Inferior parietal cortex (tissue), 1 donor: ENCODE data around the gene ZNF519.
A peak's percentile ranks its signal among the peaks of the same experiment; 100 is the strongest.

Experiments used
- DNase-seq: peaks from one replicate; pipeline ENCODE4 v3.0.0-alpha.2; 2016; ENCODE audit errors: extremely low spot score

ZNF519 gene

DNA sequence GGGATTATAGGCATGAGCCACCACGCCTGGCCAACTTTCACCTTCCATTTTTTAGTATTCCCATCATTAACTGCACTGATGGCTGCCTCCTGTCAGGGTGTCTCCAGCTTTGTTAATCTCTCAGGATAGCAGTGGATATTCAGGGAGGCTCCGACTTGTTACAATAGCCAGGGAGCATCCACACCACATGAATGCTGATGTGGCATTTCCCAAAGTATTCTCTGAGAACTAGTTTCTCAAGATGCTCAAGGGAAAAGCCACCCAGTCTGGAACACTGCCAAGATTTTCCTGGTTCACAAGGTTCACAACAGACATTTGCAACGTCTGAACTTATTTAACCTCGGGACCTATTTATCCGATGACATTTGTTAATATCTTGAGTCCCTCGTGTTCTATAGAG lies 33.8 kb downstream of the ZNF519 start:
- no peak for DNase-seq

DNA sequence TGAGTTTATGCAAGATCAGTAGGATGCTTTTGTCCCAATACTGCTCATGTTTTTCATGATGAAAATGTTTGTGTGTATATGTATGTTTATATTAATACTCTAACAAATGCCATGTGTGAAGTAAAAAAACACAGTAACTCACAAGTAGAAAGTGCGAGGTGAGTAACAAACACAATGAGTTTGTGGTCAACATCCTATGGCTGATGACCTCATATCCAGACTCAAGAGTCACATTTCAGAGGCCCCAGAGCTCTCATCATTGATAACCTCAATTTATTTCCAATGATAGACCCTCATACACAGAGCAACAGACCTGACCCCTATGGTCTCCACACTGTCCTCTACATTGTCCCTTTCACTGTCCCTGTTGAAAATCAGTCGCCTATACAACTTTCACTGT lies 34.5 kb downstream of the ZNF519 start:
- no peak for DNase-seq

DNA sequence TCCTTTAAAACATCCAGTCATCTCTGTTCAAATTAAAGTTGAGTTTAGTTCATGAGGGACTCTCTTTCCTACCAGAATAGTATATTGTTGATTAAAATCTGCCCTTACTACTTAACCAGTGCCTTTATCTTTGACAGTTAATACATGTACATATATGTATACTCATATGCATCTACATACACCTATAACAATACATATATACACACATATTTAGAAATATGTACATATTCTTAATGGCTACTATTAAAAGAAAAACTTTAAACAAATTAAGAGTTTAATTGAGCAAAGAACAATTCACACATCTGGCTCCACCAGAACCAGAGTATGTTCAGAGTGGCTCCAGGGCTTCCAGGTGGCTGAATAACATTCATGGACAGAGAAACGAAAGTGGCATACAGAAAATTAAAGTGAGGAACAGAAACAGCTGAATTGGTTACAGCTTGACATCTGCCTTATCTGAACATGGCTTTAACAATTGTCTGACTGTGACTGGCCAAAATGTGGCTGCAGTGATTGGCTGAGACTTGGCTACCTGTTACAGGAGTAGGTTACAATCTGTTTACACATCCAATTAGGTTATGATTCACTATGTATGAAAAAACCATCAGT lies 38.8 kb downstream of the ZNF519 start:
- no peak for DNase-seq

DNA sequence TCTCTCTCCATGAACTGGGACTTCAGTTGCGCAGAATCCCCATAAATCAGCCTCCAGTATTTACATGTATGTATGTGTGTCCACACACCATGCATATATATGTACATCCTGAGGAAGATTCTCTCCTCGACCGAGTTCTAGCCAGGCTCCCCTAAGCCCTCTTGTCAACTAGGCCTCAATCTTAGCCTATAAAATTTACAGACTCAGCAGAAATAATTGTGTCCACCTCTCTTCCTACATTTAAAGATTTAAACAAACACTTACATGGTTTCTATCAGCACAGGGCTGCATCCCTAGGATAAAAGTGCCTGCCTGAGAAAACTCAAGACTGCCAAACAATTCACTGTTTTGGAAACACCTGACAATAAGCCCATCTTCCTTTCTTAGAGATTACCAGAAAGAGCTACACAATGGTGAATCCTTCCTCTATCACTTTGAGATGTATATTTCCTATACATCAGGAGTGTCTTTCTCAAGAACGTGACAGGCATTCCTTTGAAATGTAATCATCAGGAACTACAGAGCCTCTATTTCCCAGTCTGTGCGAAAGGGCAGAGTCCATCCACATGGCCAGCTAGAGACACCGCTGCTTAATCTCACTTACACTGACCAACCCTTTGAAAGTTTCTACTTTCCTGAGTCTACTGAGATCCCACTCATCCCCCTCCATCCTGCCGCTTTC lies 39.5 kb downstream of the ZNF519 start:
- no peak for DNase-seq

DNA sequence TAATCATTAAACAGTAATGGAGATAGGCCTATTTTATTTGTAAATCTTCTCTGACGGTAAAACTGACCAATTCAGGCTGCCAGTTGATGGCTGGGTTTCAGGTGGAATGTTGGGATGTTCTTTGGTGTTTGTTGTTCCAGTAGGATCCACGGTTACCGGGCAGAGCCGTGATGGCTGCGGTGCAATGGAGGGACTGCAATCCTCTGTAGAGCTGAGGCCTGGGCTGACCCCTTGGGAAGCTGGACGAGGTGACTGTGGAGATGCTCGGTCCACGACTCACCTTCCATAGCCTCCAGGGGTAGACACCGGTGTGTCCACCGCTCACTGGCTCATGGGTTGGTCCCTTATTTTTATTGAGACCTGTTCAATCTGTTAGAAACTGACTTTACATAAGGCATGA lies 42.5 kb downstream of the ZNF519 start:
- DNase-seq = no peak

DNA sequence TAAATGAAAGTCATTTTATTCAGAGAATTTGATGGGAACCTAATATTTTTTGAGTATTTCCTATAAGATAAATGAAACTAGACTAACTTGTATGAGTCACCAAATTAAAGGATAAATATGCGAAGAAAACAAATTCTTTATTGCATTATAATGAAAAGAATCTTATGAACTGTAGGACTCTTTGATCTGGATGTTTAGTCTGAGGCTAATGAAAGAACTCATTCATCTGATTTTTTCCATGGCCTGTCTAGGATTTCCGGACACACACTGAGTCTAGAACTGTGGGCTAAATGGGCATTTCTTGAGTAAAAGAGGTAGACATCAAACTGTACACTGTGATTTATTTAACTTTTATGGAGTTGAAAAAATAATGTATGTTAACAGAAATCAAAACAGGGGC lies 43.0 kb downstream of the ZNF519 start:
- no peak for DNase-seq

DNA sequence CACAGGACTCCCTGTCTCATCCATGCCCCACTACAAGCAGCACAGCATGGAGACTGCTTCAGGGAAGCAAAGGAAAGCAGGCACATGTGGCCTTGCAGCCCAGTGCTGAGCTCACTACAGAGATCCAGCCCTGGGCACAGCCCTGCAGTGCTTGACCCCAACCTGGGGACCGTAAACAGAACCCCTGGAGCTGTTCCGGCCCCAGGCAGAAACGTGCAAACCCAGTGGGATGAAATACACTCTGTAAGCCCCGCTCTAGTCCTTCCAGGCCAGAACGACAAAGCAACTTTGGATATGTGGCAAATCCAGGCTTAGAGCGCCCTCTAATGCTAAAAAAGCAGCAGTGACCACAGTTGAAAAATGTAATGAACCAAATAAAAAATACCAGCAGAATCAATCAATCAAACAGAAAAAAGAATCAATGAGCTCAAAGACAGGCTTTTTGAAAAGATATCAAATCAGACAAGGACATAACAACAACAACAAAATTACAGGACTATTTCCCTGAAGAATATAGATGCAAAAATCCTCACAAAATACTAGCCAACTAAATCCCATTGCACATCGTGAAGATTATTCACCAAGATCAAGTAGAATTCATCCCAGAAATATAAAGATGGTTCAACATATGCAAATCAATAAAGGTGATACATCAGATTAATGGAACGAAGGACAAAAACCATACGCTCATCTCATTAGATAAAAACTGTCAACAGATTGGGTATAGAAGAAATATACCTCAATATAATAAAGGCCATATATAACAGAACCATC lies 45.6 kb downstream of the ZNF519 start:
- DNase-seq = peak; percentile 75

DNA sequence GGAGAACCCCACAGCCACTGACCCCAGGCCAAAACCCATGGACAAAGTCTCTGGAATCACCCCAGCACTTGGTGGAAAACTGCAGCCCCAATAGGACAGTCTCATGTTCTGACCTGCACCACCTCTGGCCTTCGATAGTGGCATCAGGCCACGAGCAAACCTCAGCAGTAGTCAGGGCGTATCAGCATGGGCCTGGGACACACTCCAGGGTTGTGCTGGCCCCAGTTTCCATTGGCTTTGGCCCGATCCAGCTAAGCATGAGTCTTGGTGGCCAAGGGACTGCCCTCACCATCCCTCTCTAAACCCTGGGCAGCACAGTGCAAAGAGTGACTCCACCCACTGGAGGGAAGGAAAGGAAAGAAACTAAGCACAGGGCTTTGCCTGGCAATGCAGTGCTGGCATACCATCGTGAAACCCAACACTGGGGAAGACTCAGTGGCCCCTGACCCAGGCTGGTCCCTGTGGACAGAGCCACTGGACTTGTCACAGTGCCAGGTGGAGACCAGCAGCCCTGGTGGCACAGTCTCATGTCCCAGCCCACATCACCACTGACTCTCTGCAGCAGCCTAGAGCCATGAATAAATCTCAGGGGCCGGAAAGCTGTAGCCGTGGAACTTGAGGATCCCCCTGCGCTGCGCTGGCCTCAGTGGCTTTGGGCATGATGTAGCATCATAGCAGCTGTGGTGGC lies 46.3 kb downstream of the ZNF519 start:
- DNase-seq = no peak

DNA sequence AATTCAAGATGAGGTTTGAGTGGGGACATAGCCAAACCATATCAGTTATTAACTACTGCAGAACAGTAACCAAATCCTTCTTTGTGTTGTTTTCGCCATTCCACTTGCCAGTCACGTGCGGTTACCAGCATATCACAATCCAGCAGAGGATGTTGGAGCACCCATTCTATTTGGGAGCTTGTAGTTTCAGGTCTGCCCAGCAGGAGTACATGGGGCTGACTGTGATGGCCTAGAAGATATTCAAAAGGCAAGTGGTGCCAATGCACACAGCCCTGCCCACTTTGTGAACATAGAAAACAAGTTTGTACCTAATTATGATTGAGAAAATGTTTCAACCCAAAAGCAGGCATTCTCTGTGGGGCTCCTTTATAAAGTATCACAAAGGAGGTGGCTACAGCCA lies 57.0 kb downstream of the ZNF519 start:
- no peak for DNase-seq

DNA sequence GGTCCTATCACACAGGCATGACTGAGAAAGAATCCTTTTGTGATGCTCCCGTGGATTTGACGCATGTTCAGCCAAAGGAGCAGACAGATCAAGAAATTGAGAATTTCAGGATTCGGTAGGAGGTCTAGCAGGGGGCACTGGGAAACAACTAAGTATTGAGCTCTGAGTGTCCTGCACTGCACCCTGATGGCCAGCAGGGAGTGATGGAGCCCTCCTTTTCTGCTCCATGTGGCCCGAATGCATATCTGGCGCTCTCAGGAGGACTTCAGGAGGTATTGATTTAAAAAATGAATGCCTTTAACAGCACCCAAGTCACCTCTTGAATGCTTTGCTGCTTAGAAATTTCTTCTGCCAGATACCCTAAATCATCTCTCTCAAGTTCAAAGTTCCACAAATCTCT lies 58.0 kb downstream of the ZNF519 start:
- DNase-seq = no peak

DNA sequence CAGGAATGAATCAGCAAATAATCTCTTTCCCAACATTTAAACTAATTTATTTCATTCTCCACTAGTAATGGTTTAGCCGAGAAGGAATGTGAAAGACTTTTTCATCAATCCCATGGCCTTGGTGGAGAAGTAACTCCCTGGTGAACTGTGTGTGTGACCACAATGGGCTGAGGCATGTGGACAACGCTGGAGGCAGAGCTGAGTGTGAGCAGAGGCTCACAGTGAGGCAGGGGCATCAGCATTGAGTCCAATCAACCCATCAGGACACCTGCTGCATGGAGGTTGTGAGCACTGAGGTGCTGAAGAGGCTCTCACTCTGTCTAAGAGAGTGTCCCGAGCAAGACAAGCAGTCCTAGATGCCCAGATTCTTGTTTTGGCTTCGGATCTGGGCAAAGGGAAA lies 78.6 kb downstream of the ZNF519 start:
- DNase-seq = no peak
